NCI-H2107 treated with DMSO at 0.1 percent for 48 hours (cell line): ENCODE data around the gene BPGM.
"Not testable (repeated sequence)": the region's sequence is repeated elsewhere in the genome, so short reads cannot be mapped to it uniquely, and the experiment has no call there.

Experiments used
- DNase-seq: peaks from one replicate; lab custom pipeline; 2025; ENCODE audit not compliant: unreplicated experiment; lab: John Stamatoyannopoulos, UW

BPGM gene

GRCh38 chr7:134662166-134662870 lies 15.7 kb downstream of the BPGM start:
- no peak for DNase-seq

- no peak for DNase-seq
Measured at GRCh38 chr7:134662871-134663205, 16.2 kb downstream of the BPGM start.

- DNase-seq = not testable (repeated sequence)
Measured at GRCh38 chr7:134665045-134665444, 18.4 kb downstream of the BPGM start.

- DNase-seq = no peak
Measured at GRCh38 chr7:134667899-134668298, 21.2 kb downstream of the BPGM start.

- no peak for DNase-seq
Measured at GRCh38 chr7:134669388-134669787, 22.7 kb downstream of the BPGM start.

- peak; percentile 63 for DNase-seq
Measured at GRCh38 chr7:134669845-134670373, 23.3 kb downstream of the BPGM start.

- no peak for DNase-seq
Measured at GRCh38 chr7:134671609-134672008, 25.0 kb downstream of the BPGM start.

- DNase-seq = no peak
Measured at GRCh38 chr7:134674424-134674823, 27.8 kb downstream of the BPGM start.

GRCh38 chr7:134676743-134677142 lies 30.1 kb downstream of the BPGM start:
- no peak for DNase-seq

GRCh38 chr7:134678115-134678514 lies 31.5 kb downstream of the BPGM start:
- no peak for DNase-seq

- no peak for DNase-seq
Measured at GRCh38 chr7:134679006-134679405, 32.4 kb downstream of the BPGM start.

- DNase-seq = no peak
Measured at GRCh38 chr7:134684165-134684564, 37.5 kb downstream of the BPGM start.

GRCh38 chr7:134685250-134685649 lies 38.6 kb downstream of the BPGM start:
- no peak for DNase-seq

GRCh38 chr7:134686786-134687185 lies 40.1 kb downstream of the BPGM start:
- peak; percentile 3 for DNase-seq

GRCh38 chr7:134689550-134689949 lies 42.9 kb downstream of the BPGM start:
- not testable (repeated sequence) for DNase-seq

- no peak for DNase-seq
Measured at GRCh38 chr7:134690016-134690415, 43.4 kb downstream of the BPGM start.

GRCh38 chr7:134690614-134691504 lies 44.2 kb downstream of the BPGM start:
- no peak for DNase-seq

- no peak for DNase-seq
Measured at GRCh38 chr7:134691546-134692343, 45.1 kb downstream of the BPGM start.

GRCh38 chr7:134692344-134692705 lies 45.7 kb downstream of the BPGM start:
- DNase-seq = no peak

GRCh38 chr7:134693256-134693655 lies 46.6 kb downstream of the BPGM start:
- DNase-seq = no peak

GRCh38 chr7:134694299-134694698 lies 47.6 kb downstream of the BPGM start:
- no peak for DNase-seq
